Uterus (tissue), 4 donors: ENCODE measurements around the gene STARD3NL. TPM values are rescaled to one million over a fixed set of nuclear protein-coding genes. Genes with fewer than 3 reads are reported as not detected.
"Not testable (repeated sequence)": the region's sequence is repeated elsewhere in the genome, so short reads cannot be mapped to it uniquely, and the experiment has no call there.

ENCODE experiments used
- DNase-seq, 2 donors: peaks; one replicate each; pipeline ENCODE4 v3.0.0-alpha.2; 2019 to 2020
- H3K27ac ChIP-seq, 2 donors: fragments of 200-600 bp; sonication (generic); 1 replicate in 1 of 2; 2 replicates in 1 of 2; pipeline ENCODE4 v1.5.1; 2016 to 2018
- H3K27me3 ChIP-seq, 2 donors: fragments of 200-600 bp; sonication (generic); one replicate each; pipeline ENCODE4 v1.5.1; 2018 to 2019; ENCODE audit warnings: control low read depth in 1 of 2
- H3K36me3 ChIP-seq, 2 donors: fragments of 200-600 bp; sonication (generic); one replicate each; pipeline ENCODE4 v1.5.1; 2019; ENCODE audit warnings: control low read depth in 1 of 2
- H3K4me1 ChIP-seq, 2 donors: fragments of 200-600 bp; sonication (generic); one replicate each; pipeline ENCODE4 v1.5.1; 2018 to 2019; ENCODE audit warnings: control low read depth in 1 of 2
- H3K4me3 ChIP-seq, 2 donors: fragments of 200-600 bp; sonication (generic); 1 replicate in 1 of 2; 2 replicates in 1 of 2; pipeline ENCODE4 v1.5.1; 2018 to 2019; ENCODE audit warnings: mild to moderate bottlenecking in 1 of 2
- H3K9me3 ChIP-seq, 2 donors: fragments of 200-600 bp; sonication (generic); one replicate each; pipeline ENCODE4 v1.5.1; 2019; ENCODE audit warnings: control low read depth in 1 of 2
- POLR2A ChIP-seq, 2 donors: fragments of 450-650 bp; IDR thresholded peaks; one replicate each; pipeline ENCODE4 v1.6.1; 2016; ENCODE audit warnings: antibody characterized with exemption in 2 of 2, mild to moderate bottlenecking in 1 of 2, moderate library complexity in 1 of 2
- intact Hi-C: fragments of 100-400 bp; cut with DNase I; formaldehyde crosslinking; loops from one replicate; pipeline ENCODE4 v1.15.1; 2023; ENCODE audit warnings: low total_unique reads
- total RNA-seq, 4 donors: library from RNA; depleted of rRNA in 3 of 4; stranded (reverse); fragments of >200 nt in 3 of 4; gene quantifications; one replicate each; pipeline versions ENCODE4 v1.1.0 to v1.2.4, GENCODE V29; 2014 to 2023
- TF ChIP-seq, protein P1 (sequence below), 4 experiments: fragments of 200-600 bp in 2 of 4; fragments of 450-650 bp in 2 of 4; sonication (generic) in 2 of 4; IDR thresholded peaks; one replicate each; pipeline ENCODE4 v1.5.1; 2016 to 2019; ENCODE audit warnings: antibody characterized with exemption in 4 of 4, mild to moderate bottlenecking in 2 of 4, moderate library complexity in 1 of 4
- donor health status: DM: yes; HTN: yes; CAD: no.

STARD3NL gene
- total RNA-seq, 4 donors from 2014 or later: 36.9 to 95.6 (median 53.6) TPM

DNA sequence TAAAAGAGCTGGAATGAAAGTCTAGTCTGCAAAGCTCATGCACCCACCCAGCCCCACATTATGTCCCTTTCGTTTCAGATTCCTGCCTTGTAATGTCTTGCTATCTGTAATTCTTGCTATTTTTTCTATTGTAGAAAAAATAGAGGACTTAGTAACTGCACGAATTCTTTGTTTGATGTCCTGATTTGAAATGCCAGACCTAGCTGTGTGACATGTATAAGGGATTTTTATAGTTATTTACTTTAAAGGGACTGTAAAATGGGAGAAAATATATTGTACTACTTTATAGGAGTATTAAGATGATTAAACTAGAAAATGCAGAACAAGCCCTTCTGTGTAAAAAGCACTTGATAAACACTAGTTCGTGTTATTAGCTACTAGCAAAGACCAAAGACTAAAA lies 63.0 kb downstream of the STARD3NL start:
- Histone ChIP-seq H3K27me3 (no peaks in the 10 kb centered on the region), H3K4me3 (no peak overlapping the region), H3K36me3 (no peaks in the 10 kb centered on the region), H3K27ac (no peak overlapping the region), H3K4me1 (no peaks in the 10 kb centered on the region), H3K9me3 (no peaks in the 10 kb centered on the region)
- TF ChIP-seq POLR2A (IDR thresholded peaks at IDR 0.05): no peak
- TF ChIP-seq, protein P1, sequence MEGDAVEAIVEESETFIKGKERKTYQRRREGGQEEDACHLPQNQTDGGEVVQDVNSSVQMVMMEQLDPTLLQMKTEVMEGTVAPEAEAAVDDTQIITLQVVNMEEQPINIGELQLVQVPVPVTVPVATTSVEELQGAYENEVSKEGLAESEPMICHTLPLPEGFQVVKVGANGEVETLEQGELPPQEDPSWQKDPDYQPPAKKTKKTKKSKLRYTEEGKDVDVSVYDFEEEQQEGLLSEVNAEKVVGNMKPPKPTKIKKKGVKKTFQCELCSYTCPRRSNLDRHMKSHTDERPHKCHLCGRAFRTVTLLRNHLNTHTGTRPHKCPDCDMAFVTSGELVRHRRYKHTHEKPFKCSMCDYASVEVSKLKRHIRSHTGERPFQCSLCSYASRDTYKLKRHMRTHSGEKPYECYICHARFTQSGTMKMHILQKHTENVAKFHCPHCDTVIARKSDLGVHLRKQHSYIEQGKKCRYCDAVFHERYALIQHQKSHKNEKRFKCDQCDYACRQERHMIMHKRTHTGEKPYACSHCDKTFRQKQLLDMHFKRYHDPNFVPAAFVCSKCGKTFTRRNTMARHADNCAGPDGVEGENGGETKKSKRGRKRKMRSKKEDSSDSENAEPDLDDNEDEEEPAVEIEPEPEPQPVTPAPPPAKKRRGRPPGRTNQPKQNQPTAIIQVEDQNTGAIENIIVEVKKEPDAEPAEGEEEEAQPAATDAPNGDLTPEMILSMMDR (IDR thresholded peaks at IDR 0.05): no peak
- DNase-seq: no peak
- intact Hi-C loops: no loop called here

DNA sequence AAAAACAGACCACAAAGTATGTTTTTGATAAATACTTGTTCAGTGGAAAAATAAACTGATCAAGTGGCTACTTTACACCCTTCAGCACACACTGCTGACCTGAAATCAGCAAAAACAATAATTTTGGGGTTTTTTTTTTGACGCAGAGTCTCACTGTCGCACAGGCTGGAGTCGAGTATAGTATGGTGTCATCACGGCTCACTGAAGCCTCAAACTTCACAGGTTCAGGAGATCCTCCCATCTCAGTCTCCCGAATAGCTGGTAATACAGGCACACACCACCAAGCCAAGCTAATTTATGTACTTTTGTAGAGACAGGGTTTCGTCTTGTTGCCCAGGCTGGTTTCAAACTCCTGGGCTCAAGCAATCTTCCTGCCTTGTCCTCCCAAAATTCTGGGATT lies 64.8 kb downstream of the STARD3NL start:
- intact Hi-C loops: no loop called here
- Histone ChIP-seq H3K27ac (no peak overlapping the region), H3K27me3 (no peaks in the 10 kb centered on the region), H3K4me3 (no peak overlapping the region), H3K4me1 (no peaks in the 10 kb centered on the region), H3K36me3 (no peaks in the 10 kb centered on the region), H3K9me3 (no peaks in the 10 kb centered on the region)
- DNase-seq: no peak
- TF ChIP-seq, protein P1 (IDR thresholded peaks at IDR 0.05): no peak
- TF ChIP-seq POLR2A (IDR thresholded peaks at IDR 0.05): no peak

DNA sequence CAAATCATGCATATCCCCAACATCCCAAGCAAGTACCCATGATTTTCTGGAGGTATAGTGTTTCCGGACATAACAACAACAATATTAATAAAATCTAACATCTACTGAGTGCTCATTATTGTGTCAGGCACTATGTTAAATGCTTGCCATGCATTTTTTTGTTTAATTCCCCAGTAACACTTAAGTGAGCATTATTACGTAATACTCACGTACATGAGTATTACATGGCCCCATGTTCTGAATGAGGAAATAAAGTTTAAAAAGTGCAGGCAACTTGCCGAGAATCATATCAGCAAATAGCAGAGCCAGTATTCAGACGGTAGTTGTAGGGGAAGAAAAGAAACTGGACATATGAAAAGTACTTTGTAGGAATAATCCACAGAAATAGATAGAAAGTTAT lies 65.3 kb downstream of the STARD3NL start:
- H3K27ac ChIP-seq, intact Hi-C loops, H3K27me3 ChIP-seq, H3K4me1 ChIP-seq, H3K36me3 ChIP-seq, DNase-seq, H3K4me3 ChIP-seq, H3K9me3 ChIP-seq: not testable (repeated sequence)

DNA sequence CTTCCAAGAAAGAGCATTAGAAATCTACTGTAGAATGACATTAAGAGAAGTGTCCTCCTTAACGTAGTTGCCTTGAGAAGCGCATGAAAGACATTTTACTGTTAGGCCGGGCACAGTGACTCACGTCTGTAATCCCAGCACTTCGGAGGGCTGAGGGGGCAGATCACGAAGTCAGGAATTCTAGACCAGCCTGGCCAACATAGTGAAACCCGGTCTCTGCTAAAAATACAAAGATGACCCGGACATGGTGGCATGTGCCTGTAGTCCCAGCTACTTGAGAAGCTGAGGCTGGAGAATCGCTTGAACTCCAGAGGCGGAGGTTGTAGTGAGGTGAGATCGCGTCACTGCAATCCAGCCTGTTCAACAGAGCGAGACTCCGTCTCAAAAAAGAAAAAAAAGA lies 66.5 kb downstream of the STARD3NL start:
- H3K4me3 ChIP-seq: no peak overlapping the region

DNA sequence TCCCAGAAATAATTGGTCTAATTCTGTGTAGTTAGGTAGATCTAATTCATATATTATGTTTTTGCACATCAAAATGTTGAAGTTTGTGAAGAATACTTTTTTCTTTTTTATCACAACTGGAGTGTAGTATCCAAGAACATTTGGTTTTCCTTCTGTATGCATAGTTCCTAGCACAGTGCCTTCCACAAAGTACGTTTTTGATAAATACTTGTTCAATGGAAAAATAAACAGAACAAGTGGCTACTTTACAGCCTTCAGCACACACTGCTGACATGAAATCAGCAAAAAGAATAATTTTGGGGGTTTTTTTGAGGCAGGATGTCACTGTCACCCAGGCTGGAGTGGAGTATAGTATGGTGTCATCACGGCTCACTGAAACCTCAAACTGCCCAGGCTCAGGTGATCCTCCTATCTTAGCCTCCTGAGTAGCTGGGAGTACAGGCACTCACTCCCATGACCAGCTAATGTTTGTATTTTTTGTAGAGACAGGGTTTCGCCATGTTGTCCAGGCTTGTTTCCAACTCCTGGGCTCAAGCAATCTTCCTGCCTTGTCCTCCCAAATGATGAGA lies 67.4 kb downstream of the STARD3NL start:
- TF ChIP-seq POLR2A (IDR thresholded peaks at IDR 0.05): no peak
- TF ChIP-seq, protein P1 (IDR thresholded peaks at IDR 0.05): no peak
- Histone ChIP-seq H3K4me1 (no peaks in the 10 kb centered on the region), H3K36me3 (no peaks in the 10 kb centered on the region), H3K27me3 (no peaks in the 10 kb centered on the region), H3K4me3 (no peak overlapping the region), H3K27ac (no peak overlapping the region), H3K9me3 (no peaks in the 10 kb centered on the region)
- intact Hi-C loops: no loop called here
- DNase-seq: no peak

More for the DNA sequence above, 66.5 kb downstream of the STARD3NL start:
- no peaks in the 10 kb centered on the region for H3K4me1 ChIP-seq
- H3K36me3 ChIP-seq: no peaks in the 10 kb centered on the region
- no peak for DNase-seq
- intact Hi-C loops: no loop called here
- no peaks in the 10 kb centered on the region for H3K9me3 ChIP-seq
- no peak overlapping the region for H3K27ac ChIP-seq
- TF ChIP-seq, protein P1 (IDR thresholded peaks at IDR 0.05): no peak
- TF ChIP-seq POLR2A (IDR thresholded peaks at IDR 0.05): no peak
- no peaks in the 10 kb centered on the region for H3K27me3 ChIP-seq

DNA sequence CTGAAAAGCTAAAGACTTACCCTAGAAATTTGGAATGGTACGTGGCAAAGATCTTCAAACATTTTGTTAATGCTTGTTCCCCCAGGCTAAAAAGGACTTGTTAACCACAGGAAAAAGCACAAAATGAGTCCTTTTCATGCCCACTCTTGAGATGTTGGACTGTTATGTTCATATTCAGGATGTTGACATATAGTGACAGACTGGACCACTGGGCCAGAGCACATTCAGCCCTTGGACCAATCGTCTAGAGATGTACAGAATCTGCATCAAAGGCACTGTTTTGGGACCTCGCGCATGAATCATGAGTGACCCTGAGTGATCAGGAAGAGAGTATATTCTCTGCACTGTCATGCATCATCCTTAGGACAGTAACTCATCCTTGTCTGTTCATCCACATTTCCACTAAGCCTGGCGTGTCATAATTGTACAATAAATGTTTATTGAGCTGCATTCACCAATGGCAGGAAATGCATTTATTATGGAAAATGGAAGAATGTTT lies 70.1 kb downstream of the STARD3NL start:
- no peak for TF ChIP-seq POLR2A (IDR thresholded peaks at IDR 0.05)
- TF ChIP-seq, protein P1 (IDR thresholded peaks at IDR 0.05): no peak
- intact Hi-C loops: no loop called here

DNA sequence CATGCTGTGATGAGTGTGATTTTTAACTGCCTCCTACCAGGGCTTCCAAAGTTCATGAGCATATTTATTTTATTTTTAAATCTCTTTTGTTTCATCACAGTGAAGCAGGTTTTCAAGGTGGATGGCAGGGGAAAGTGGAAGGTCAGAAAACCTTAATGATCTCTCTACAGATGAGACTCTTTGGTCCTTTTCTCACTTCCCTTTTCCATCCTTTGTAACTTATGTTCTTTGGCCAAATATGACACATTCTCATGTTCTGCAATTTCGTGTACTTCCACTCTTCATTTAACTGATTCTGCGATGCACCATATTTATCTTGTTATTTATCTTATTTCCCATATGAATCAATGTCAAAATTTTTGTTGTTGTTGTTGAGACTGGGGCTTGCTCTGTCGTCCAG lies 71.8 kb downstream of the STARD3NL start:
- H3K27ac ChIP-seq, H3K36me3 ChIP-seq, intact Hi-C loops, H3K4me3 ChIP-seq, H3K4me1 ChIP-seq, H3K9me3 ChIP-seq, DNase-seq, H3K27me3 ChIP-seq: not testable (repeated sequence)

More for the DNA sequence above, 70.1 kb downstream of the STARD3NL start:
- no peaks in the 10 kb centered on the region for H3K27me3 ChIP-seq
- H3K27ac ChIP-seq: no peak overlapping the region
- H3K36me3 ChIP-seq: no peaks in the 10 kb centered on the region
- H3K4me3 ChIP-seq: no peak overlapping the region
- no peak for DNase-seq
- H3K9me3 ChIP-seq: no peaks in the 10 kb centered on the region
- H3K4me1 ChIP-seq: no peaks in the 10 kb centered on the region
